B cell (primary cell): ENCODE measurements around the gene TRIM9.
"Not testable (repeated sequence)": the region's sequence is repeated elsewhere in the genome, so short reads cannot be mapped to it uniquely, and the experiment has no call there.

Source experiments
- EZH2 ChIP-seq: IDR thresholded peaks from 2 replicates; pipeline ENCODE4 v1.6.1; 2012; ENCODE audit warnings: borderline replicate concordance, low read depth, mild to moderate bottlenecking, moderate library complexity, low read length; ENCODE audit not compliant: insufficient read depth, poor library complexity, severe bottlenecking
- TF ChIP-seq, protein P1 (sequence below): fragments of 200-600 bp; IDR thresholded peaks from one replicate; pipeline ENCODE4 v1.8.0; 2022; ENCODE audit warnings: antibody characterized with exemption, mild to moderate bottlenecking

DNA sequence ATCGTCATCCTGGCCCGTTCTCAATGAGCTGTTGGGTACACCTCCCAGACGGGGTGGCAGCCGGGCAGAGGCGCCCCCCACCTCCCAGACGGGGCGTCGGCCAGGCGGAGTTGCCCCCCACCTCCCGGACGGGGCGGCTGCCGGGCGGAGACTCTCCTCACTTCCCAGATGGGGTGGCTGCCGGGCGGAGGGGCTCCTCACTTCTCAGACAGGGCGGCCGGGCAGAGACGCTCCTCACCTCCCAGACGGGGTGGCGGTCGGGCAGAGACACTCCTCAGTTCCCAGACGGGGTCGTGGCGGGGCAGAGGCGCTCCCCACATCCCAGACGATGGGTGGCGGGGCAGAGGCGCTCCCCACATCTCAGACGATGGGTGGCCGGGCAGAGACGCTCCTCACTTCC lies 138.5 kb downstream of the TRIM9 start:
- TF ChIP-seq, protein P1, sequence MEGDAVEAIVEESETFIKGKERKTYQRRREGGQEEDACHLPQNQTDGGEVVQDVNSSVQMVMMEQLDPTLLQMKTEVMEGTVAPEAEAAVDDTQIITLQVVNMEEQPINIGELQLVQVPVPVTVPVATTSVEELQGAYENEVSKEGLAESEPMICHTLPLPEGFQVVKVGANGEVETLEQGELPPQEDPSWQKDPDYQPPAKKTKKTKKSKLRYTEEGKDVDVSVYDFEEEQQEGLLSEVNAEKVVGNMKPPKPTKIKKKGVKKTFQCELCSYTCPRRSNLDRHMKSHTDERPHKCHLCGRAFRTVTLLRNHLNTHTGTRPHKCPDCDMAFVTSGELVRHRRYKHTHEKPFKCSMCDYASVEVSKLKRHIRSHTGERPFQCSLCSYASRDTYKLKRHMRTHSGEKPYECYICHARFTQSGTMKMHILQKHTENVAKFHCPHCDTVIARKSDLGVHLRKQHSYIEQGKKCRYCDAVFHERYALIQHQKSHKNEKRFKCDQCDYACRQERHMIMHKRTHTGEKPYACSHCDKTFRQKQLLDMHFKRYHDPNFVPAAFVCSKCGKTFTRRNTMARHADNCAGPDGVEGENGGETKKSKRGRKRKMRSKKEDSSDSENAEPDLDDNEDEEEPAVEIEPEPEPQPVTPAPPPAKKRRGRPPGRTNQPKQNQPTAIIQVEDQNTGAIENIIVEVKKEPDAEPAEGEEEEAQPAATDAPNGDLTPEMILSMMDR, result not testable (repeated sequence)
- TF ChIP-seq EZH2, result not testable (repeated sequence)
